Measurements from ENCODE around the gene LMBR1.
"Not testable (repeated sequence)": the region's sequence is repeated elsewhere in the genome, so short reads cannot be mapped to it uniquely, and the experiment has no call there.

Gene LMBR1, protein sequence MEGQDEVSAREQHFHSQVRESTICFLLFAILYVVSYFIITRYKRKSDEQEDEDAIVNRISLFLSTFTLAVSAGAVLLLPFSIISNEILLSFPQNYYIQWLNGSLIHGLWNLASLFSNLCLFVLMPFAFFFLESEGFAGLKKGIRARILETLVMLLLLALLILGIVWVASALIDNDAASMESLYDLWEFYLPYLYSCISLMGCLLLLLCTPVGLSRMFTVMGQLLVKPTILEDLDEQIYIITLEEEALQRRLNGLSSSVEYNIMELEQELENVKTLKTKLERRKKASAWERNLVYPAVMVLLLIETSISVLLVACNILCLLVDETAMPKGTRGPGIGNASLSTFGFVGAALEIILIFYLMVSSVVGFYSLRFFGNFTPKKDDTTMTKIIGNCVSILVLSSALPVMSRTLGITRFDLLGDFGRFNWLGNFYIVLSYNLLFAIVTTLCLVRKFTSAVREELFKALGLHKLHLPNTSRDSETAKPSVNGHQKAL

DNA sequence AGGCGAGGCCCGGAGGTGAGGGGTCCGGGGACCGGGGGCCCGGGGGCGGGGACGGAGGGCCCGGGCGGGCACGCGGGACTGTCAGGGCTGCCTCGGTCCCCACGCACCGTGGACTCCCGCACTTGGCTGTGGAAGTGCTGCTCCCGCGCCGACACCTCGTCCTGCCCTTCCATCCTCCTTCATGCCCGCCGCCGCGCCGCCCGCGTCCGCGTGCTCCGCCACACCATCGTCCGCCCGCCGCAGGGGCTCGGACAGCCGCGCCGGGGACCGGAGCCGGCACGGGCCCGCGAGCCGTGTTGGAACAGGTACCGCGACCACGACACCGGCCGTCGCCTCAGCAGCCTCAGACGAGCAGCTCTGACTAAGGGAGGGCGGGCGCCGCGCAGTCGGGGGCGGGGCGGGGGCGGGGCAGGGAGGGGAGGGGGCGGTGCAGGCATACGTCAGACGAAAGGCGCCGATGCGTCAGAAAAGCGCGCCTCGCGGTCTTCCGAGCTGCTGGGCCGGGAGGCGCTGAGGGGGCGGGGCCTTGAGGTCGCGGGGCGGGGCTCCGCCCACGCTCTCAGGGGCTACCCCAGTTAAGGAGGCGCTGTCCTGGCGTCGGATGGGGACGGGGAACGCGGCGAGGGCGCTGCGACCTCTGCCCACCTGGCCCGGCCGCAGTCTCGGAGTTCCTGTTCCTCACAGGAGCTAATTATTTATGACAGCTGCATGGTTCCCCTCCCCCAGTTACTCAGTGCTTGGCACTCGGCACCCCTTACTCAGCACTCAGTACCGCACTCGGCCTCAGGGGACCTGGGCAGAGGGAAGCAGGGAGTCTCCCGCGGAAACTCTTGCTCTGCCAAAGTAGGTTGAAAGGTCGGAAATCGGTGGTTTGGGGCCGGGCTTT lies at the start of gene LMBR1:
Gene LMBR1, minus strand, starts transcription at position 363 of the 886 bp plus-strand sequence. Its CDS starts 190 bp downstream, at position 173.
- peak; percentile 85 to 90 for DNase-seq (ENCODE audit: low read depth in 2 of 2, low spot score in 1 of 2)

DNA sequence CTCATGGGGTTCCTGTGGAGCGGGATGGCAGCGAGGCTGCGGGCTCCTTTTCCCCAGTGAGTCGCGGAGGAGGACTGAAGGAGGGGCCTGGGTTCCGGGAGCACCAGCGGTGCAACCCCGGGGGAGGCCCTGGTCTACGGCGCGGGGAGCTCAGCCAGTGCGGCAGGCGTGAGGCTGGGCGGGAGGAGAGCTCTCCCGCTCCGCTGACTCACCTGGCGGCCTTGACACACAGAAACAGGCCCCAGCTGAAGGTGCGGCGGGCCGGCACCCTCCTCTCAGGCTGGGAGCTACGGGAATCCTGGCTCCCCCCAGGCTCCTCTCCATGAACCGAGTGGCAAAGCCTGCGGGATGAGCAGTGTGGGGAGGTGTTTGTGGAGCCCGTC lies 49.7 kb upstream of the LMBR1 start:
- DNase-seq (ENCODE audit: low read depth in 2 of 2, low spot score in 1 of 2): no peak

DNA sequence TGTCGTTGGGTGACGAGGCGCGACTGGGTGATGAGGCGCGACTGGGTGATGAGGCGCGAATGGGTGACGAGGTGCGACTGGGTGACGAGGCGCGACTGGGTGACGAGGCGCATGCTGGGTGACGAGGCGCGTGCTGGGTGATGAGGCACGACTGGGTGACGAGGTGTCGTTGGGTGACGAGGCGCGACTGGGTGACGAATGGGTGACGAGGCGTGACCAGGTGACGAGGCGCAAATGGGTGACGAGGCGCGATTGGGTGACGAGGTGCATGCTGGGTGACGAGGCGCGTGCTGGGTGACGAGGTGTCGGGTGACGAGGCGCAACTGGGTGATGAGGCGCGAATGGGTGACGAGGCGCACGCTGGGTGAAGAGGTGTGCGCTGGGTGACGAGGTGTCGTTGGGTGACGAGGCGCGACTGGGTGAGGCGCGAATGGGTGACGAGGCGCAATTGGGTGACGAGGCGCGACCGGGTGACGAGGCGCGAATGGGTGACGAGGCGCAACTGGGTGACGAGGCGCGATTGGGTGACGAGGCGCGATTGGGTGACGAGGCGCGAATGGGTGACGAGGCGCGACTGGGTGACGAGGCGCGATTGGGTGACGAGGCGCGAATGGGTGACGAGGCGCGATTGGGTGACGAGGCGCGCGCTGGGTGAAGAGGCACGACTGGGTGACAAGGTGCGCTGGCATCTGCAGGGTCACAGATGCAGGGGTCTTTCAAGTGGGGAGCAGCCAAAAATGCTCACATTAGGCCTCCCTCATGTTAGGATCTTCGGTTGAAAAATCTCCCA lies 48.6 kb upstream of the LMBR1 start:
- no peak for DNase-seq (ENCODE audit: low read depth in 2 of 2, low spot score in 1 of 2)

DNA sequence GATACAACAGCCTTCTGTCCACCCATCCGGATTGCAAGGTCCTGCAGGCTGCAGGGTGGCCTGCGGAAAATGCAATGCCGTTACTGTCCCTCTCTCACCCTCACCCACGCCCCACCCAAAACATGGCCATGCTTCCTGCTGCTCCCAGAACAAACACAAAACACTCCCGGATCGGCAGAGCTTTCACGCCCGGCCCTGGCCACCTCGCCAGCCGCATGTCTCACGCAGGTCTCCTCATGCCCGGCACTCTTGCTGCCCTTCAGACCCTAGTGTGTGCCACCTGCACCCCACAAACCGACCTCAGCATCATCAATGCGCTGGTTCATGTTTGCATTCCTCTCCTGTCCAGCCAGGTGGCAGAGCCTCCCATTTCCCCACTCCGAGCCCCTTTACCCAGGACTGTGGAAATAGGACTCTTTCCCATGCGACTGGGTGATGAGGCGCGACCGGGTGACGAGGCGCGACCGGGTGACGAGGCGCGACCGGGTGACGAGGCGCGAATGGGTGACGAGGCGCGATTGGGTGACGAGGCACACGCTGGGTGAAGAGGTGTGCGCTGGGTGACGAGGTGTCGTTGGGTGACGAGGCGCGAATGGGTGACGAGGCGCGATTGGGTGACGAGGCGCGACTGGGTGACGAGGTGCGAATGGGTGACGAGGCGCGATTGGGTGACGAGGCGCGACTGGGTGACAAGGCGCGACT lies 47.6 kb upstream of the LMBR1 start:
- no peak for DNase-seq (ENCODE audit: low read depth in 2 of 2, low spot score in 1 of 2)

DNA sequence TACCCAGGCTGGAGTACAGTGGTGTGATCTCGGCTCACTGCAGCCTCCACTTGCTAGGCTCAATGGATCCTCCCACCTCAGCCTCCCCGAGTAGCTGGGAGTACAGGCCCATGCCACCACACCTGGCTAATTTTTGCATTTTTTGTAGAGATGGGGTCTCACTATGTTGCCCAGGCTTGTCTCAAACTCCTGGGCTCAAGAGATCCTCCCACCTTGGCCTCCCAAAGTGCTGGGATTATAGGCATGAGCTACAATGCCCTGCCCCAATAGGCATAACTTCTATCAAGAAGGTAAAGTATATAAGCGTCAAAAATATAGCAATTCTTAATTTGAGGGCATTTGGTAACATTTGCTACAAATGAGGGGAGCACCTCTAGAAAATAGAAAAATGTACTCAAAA lies 43.8 kb upstream of the LMBR1 start:
- not testable (repeated sequence) for DNase-seq (ENCODE audit: low read depth in 2 of 2, low spot score in 1 of 2)

DNA sequence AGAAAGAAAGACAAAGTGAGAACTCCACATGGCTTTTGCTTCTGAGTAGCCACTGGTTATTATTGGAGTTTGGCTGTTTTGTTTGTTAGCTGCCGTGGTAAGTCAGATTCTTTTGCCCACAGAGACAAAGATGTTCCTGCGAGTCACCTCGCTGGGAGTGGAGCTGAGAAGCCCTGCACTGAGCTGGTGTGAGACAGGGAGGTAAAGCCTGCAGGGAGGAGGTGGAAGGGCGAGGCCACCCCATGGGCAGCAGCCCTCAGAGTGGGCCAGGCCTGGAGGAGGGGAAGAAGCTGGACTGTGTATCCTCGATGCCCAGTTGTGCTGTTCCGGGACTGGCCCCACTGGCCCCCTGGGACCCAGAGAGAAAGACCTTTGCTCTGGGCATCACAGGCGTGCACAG lies 42.3 kb upstream of the LMBR1 start:
- DNase-seq (ENCODE audit: low read depth in 2 of 2, low spot score in 1 of 2): no peak

DNA sequence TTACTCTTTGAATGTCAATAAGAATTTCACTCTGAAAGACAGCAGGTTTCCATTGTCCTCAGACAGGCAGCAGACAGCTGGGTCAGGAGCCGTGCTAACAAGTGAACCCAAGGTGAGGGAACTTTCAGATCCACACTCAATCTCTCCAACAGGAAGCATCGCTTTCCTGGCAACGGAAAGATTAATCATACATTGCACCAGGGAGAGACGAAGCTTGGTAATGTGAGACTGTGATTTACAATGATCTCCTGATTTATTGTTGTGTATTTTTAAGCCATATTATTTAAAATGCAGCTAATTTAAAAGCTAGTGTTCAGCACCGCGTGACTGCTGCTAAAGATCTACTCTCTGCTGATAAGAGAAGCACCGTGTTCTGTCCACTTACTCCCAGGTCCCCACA lies 39.0 kb upstream of the LMBR1 start:
- no peak for DNase-seq (ENCODE audit: low read depth in 2 of 2, low spot score in 1 of 2)

DNA sequence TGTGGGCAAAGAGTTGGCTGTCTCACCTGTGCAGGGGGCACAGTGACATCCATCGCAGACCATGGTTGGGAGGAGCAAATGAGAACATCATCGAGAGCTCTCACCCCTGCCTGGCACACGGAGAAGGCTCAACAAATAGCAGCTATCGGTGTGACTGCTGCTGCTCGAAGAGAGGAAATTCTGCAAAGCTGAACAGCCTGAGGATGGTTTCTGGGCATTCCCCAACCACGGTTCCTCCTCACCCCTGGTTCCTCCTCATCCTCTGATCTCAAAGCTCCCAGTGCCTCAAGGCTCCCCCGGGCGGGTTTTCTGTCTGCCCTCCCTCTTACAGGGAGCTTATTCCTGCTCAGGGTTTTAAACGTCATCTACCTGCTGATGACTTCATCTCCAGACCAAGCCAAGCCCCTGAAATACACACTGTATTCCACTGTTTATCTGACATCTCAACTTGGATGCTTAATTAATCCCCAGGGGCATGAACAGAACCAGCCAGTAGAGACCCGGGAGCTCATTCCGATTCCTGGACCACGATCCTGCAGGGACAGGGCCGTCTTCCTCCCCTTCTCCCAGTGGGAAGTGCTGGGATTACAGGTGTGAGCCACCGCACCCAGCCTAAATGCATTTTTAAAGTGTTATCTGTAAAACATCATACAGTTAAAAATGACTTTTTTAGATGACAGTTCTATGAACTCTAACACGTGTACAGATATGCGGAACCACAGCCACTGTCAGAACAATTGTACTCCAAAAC lies 37.0 kb upstream of the LMBR1 start:
- DNase-seq (ENCODE audit: low read depth in 2 of 2, low spot score in 1 of 2): no peak

DNA sequence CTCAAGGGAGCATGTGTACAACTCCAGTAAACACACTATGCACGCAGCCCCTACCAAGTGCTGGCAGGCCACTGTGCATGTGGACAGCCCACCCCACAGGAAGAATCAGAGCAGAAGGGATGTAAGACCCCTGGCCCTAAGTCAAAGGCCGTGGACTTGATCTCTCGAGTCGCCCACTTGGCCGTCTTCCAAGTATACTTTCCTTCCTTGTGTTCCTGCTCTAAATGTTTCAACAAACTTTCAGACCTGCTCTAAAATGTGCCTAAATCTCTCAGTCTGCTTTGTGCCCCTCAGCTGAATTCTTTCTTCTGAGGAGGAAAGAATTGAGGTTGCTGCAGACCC lies 35.4 kb upstream of the LMBR1 start:
- no peak for DNase-seq (ENCODE audit: low read depth in 2 of 2, low spot score in 1 of 2)

DNA sequence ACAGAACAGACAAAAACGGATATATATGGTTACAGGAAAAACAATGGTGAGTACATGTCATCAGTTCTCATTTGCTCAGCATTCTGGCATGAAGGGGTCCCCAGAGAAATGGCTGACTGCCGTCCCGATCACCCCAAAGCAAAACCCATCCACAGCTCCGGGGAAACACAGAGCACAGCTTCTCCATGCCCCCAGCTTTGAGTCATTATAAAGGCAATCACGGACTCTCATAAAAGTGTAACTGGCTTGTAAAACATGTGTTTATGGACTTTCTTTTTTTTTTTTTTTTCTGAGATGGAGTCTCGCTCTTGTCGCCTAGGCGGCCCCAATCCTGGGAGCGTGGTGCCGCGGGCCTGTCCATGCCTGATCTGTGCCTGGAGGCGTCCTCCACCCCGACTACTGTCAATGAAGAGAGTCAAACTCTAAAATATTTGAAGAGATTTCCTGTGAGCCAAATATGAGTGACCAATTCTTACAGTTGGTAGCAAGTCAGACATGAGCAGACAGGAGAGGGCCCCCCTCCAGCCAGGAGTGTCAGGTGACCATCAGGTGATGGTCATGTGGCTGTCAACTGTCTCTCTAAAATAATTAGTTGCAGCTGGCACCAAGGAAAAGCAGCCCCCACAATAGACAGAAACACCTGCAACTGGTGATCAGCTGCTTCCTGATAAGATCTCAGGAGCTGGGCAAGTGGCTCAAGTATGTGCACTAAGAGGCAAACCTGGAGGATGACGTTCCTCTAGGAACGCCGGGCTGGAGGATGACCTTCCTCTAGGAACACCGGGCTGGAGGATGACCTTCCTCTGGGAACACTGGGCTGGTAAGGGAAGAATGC lies 34.8 kb upstream of the LMBR1 start:
- DNase-seq (ENCODE audit: low read depth in 2 of 2, low spot score in 1 of 2): no peak

DNA sequence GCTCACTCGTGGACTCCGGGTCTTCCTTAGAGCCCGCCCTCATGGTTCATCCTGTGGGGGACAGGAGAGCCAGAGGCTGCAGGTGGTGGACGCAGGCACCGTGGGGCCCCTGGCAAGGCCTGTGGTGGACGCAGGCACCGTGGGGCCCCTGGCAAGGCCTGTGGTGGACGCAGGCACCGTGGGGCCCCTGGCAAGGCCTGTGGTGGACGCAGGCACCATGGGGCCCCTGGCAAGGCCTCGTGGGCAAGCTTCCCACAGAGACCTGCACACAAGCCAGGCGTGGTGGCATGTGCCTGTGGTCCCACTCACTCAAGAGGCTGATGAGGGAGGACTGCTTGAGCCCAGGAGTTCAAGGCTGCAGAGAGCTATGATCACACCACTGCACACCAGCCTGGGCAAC lies 32.8 kb upstream of the LMBR1 start:
- DNase-seq (ENCODE audit: low read depth in 2 of 2, low spot score in 1 of 2): not testable (repeated sequence)

DNA sequence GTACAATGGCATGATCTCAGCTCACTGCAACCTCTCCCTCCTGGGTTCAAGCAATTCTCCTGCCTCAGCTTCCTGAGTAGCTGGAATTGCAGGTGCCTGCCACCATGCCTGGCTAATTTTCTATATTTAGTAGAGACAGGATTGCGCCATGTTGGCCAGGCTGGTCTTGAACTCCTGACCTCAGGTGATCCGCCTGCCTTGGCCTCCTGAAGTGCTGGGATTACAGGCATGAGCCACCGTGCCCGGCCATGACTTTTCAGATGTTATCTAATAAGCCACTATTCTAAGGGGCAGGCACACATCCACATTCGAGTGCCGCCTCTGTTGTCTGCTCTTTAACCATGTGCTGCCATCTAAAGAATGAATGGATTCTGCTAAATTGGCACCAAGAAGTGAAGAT lies 29.3 kb upstream of the LMBR1 start:
- not testable (repeated sequence) for DNase-seq (ENCODE audit: low read depth in 2 of 2, low spot score in 1 of 2)

DNA sequence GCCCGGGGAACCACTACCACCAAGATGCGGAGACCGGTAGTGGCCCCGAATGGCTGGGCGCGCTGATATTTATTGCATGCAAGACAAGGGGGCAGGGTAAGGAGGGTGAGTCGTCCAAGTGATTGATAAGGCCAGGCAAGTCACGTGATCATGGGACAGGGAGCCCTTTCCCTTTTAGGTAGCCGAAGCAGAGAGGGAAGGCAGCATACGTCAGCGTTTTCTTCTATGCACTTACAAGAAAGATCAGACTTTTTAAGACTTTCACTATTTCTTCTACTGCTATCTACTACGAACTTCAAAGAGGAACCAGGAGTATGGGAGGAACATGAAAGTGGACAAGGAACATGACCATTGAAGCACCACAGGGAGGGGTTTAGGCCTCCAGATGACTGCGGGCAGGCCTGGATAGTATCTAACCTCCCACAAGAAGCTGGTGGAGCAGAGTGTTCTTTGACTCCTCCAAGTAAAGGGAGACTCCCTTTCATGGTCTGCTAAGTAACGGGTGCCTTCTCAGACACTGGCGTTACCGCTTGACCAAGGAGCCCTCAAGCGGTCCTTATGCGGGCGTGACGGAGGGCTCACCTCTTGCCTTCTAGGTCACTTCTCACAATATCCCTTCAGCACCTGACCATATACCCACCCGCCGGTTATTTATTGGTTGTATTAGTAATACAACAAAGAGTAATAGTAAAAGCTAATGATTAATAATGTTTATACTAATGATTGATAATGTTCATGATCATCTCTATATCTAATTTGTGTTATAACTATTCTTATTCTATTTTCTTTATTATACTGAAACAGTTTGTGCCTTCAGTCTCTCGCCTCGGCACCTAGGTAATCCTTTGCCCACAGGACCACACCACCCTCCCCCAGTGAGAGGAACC lies 27.7 kb upstream of the LMBR1 start:
- not testable (repeated sequence) for DNase-seq (ENCODE audit: low read depth in 2 of 2, low spot score in 1 of 2)

DNA sequence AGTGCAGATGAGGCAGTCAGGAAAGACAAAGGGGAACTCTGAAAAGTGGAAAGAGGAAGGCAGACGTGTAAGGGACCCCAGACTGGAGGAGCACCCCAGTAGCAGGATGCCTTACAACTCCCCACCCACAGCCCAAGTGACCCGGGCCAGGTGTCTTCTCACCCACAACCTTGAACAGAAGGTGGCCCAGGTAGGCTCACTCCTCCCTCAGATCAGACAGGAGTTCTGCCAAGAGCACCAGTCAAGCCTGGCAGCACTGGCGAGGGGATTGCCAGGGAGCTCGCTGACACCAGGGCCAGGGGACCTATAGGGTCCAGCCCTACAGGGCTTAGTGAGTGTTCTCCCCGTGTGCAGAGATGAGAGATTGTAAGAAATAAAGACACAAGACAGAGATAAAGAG lies 27.1 kb upstream of the LMBR1 start:
- DNase-seq (ENCODE audit: low read depth in 2 of 2, low spot score in 1 of 2): no peak

DNA sequence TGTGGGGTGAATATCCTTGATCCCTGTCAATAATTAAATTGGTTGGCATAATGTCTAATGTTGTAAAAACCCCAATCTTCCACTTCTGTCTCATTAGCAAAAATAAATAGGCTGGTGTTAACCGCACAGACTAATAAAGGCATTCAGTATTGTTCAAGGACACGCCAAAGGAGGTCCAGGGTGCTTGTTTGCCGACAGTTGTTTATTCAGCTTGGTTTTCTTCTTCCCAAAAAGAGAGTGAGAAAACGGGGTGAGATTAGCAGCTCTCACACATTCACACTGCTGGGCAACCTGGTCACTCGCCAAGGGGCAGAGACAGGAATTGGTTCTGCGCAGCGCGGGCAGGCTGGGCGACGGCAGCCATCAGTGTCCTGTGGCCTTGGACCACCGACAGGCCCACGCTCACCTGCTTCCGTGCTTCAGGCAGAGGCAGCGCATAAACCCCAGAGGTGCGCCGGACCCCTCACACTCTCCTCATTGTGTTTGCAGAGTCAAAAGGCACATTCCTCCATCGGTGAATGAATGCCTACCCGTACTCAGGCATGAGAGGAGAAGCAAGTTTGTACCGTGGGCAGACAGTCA lies 26.2 kb upstream of the LMBR1 start:
- no peak for DNase-seq (ENCODE audit: low read depth in 2 of 2, low spot score in 1 of 2)

DNA sequence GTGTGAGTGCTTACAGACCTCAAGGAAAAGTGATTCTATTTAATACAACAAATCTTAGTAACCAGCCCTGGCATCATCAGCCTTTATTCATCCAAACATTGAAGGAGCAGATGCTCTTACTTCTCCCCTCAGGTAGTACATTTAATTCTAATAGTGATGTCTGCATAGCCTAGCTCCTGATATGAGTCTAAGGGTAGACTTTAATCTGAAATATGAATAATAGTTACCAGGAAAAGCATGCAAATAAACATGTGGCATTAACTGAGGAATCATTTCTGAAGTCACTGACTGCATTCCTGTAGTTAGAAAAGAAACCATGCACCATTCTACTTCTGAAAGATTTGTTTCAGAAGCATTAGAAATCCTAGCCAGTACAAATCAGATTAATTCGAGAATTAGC lies 25.7 kb upstream of the LMBR1 start:
- DNase-seq (ENCODE audit: low read depth in 2 of 2, low spot score in 1 of 2): no peak

DNA sequence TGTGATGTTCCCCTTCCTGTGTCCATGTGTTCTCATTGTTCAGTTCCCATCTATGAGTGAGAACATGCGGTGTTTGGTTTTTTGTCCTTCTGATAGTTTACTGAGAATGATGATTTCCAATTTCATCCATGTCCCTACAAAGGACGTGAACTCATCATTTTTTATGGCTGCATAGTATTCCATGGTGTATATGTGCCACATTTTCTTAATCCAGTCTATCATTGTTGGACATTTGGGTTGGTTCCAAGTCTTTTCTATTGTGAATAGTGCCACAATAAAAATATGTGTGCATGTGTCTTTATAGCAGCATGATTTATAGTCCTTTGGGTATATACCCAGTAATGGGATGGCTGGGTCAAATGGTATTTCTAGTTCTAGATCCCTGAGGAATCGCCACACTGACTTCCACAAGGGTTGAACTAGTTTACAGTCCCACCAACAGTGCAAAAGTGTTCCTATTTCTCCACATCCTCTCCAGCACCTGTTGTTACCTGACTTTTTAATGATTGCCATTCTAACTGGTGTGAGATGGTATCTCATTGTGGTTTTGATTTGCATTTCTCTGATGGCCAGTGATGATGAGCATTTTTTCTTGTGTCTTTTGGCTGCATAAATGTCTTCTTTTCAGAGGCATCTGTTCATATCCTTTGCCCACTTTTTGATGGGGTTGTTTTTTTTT lies 16.7 kb upstream of the LMBR1 start:
- not testable (repeated sequence) for DNase-seq (ENCODE audit: low read depth in 2 of 2, low spot score in 1 of 2)
